K562 (cell line): ENCODE measurements around the gene ATP5F1A. TPM values are rescaled to one million over a fixed set of nuclear protein-coding genes. Genes with fewer than 3 reads are reported as not detected.

Experiments used
- BCL6 ChIP-seq: fragments of 250-450 bp; sonication (Bioruptor Pico); IDR thresholded peaks from 2 replicates; pipeline ENCODE4 v1.4.0; 2020
- CBX2 ChIP-seq: fragments of 200-600 bp; sonication (generic); IDR thresholded peaks from one replicate; pipeline ENCODE4 v1.6.1; 2012; ENCODE audit warnings: mild to moderate bottlenecking, low read length, inconsistent platforms; ENCODE audit not compliant: insufficient read depth, poor library complexity, severe bottlenecking
- CBX8 ChIP-seq: fragments of 200-600 bp; sonication (generic); IDR thresholded peaks from 2 replicates; pipeline ENCODE4 v1.6.1; 2012; ENCODE audit warnings: borderline replicate concordance, mixed run types, low read depth, mild to moderate bottlenecking, moderate library complexity, mixed read lengths, low read length, control low read depth, inconsistent platforms; ENCODE audit not compliant: poor library complexity, severe bottlenecking; ENCODE audit errors: extremely low read depth
- CXXC5 ChIP-seq: fragments of 250-450 bp; sonication (Bioruptor Pico); IDR thresholded peaks from 2 replicates; pipeline ENCODE4 v1.8.0; 2022; ENCODE audit warnings: inconsistent platforms, mild to moderate bottlenecking, moderate library complexity
- GATA2 ChIP-seq: sonication (generic); formaldehyde crosslinking; IDR thresholded peaks from 2 replicates; pipeline ENCODE4 v1.4.0; 2020; ENCODE audit warnings: mild to moderate bottlenecking, missing genetic modification reagents
- HMG20B ChIP-seq: fragments of 250-450 bp; sonication (Bioruptor Pico); IDR thresholded peaks from 2 replicates; pipeline ENCODE4 v1.5.0; 2021; ENCODE audit warnings: mild to moderate bottlenecking
- HNRNPK ChIP-seq: fragments of 200-400 bp; formaldehyde crosslinking; IDR thresholded peaks from one replicate; pipeline ENCODE4 v1.6.1; 2018; ENCODE audit warnings: mild to moderate bottlenecking, low read depth, low read length; ENCODE audit not compliant: poor library complexity, severe bottlenecking
- JUND ChIP-seq, 2 experiments: IDR thresholded peaks; 2 replicates in 1 of 2; 3 replicates in 1 of 2; pipeline ENCODE4 v1.6.1; 2011; ENCODE audit warnings: borderline replicate concordance in 2 of 2, low read depth in 2 of 2, low read length in 2 of 2, improper control_type of control experiment in 1 of 2, missing biosample characterization in 1 of 2, missing genetic modification characterization in 1 of 2, missing genetic modification reagents in 1 of 2
- MYBL2 ChIP-seq, 2 experiments: fragments of 450-650 bp in 1 of 2; sonication (generic) in 1 of 2; formaldehyde crosslinking in 1 of 2; IDR thresholded peaks; 2 replicates each; pipeline versions ENCODE4 v1.6.1 to v1.8.1; 2017 to 2022; ENCODE audit warnings: borderline replicate concordance in 1 of 2, inconsistent platforms in 1 of 2, low read depth in 1 of 2, mild to moderate bottlenecking in 1 of 2, missing genetic modification reagents in 1 of 2, moderate library complexity in 1 of 2
- NCOA2 ChIP-seq, 2 experiments: fragments of 450-650 bp; IDR thresholded peaks; 2 replicates each; pipeline ENCODE4 v1.6.1; 2018; ENCODE audit warnings: mild to moderate bottlenecking in 2 of 2, moderate library complexity in 1 of 2; ENCODE audit not compliant: partially characterized antibody in 2 of 2
- NR0B1 ChIP-seq: fragments of 450-650 bp; IDR thresholded peaks from one replicate; pipeline ENCODE4 v1.6.1; 2018; ENCODE audit warnings: mild to moderate bottlenecking, moderate library complexity; ENCODE audit not compliant: partially characterized antibody
- NR2C1 ChIP-seq, 2 experiments: fragments of 450-650 bp; IDR thresholded peaks; 2 replicates each; pipeline ENCODE4 v1.6.1; 2017; ENCODE audit warnings: mild to moderate bottlenecking in 2 of 2, antibody characterized with exemption in 1 of 2, inconsistent platforms in 1 of 2, missing compliant biosample characterization in 1 of 2, missing genetic modification characterization in 1 of 2
- RCOR1 ChIP-seq, 2 experiments: IDR thresholded peaks; 2 replicates each; pipeline ENCODE4 v1.6.1; 2012; ENCODE audit warnings: low read depth in 2 of 2, low read length in 2 of 2, borderline replicate concordance in 1 of 2, improper control_type of control experiment in 1 of 2
- ZBTB17 ChIP-seq: fragments of 450-650 bp; formaldehyde crosslinking; IDR thresholded peaks from 2 replicates; pipeline ENCODE4 v1.4.0; 2020; ENCODE audit warnings: mild to moderate bottlenecking
- ZNF146 ChIP-seq: IDR thresholded peaks from one replicate; pipeline ENCODE4 v1.6.1; 2018; ENCODE audit warnings: missing compliant biosample characterization; ENCODE audit not compliant: unreplicated experiment
- ZNF274 ChIP-seq: IDR thresholded peaks from 2 replicates; pipeline ENCODE4 v1.6.1; 2011; ENCODE audit warnings: low read depth, mild to moderate bottlenecking, low read length, moderate library complexity, borderline replicate concordance
- ZNF586 ChIP-seq: fragments of 450-650 bp; formaldehyde crosslinking; conservative IDR thresholded peaks from 2 replicates; pipeline ENCODE4 v1.4.0; 2020; ENCODE audit warnings: mild to moderate bottlenecking, moderate library complexity
- polyA plus RNA-seq, 8 experiments: library from polyadenylated mRNA; depleted of rRNA in 4 of 8; stranded (reverse) in 5 of 8; unstranded in 3 of 8; fragments of >200 nt; fragmentation: Nextera tagmentation in 2 of 8; fragmentation: Illumina TruSeq in 1 of 8; extraction: Ambion mirVana in 2 of 8; extraction: Trizol in 1 of 8; gene quantifications; 2 replicates each; pipeline versions ENCODE4 v1.2.1 to v1.2.3, GENCODE V29; 2011 to 2014; ENCODE audit warnings: inconsistent platforms in 1 of 8, missing spikeins in 1 of 8
- total RNA-seq, 7 experiments: library from RNA; depleted of rRNA in 6 of 7; stranded (reverse); fragments of >200 nt in 6 of 7; fragmentation: Illumina TruSeq in 2 of 7; extraction: Trizol in 2 of 7; gene quantifications; 2 replicates each; pipeline versions ENCODE4 v1.2.1 to v1.2.3, GENCODE V29; 2011 to 2021; ENCODE audit warnings: low replicate concordance in 1 of 7

Gene ATP5F1A
- total and polyA plus RNA-seq, 9 of the 15 experiments (the other 6 are each of a cell fraction or from before 2014, with no cell fraction given): 377 to 762 (median 490) TPM

- TF ChIP-seq NR0B1 (no peak), NR2C1 (IDR thresholded peaks at IDR 0.05) (peak; percentile 95), NR2C1 (tag; IDR thresholded peaks at IDR 0.05) (peak; percentile 93), ZNF146 (no peak), CXXC5 (0 out of 2 replicates have a peak, but pooled peaks have one; percentile 46), ZBTB17 (CRISPR knock-in tag) (0 out of 2 replicates have a peak, but pooled peaks have one; percentile 28), HNRNPK (no peak), RCOR1 (IDR thresholded peaks at IDR 0.05; ENCODE audit: borderline replicate concordance in 1 of 2, low read depth in 2 of 2, low read length in 2 of 2) (no peak), HMG20B (CRISPR knock-in tag) (no peak), JUND (IDR thresholded peaks at IDR 0.05; ENCODE audit: borderline replicate concordance, low read depth, low read length) (no peak), JUND (tag; IDR thresholded peaks at IDR 0.05; ENCODE audit: borderline replicate concordance, low read depth, low read length) (no peak), ZNF274 (no peak), BCL6 (CRISPR knock-in tag) (no peak), CBX2 (no peak), MYBL2 (IDR thresholded peaks at IDR 0.05; ENCODE audit: low read depth) (no peak), MYBL2 (CRISPR knock-in tag; IDR thresholded peaks at IDR 0.05; ENCODE audit: borderline replicate concordance) (no peak), ZNF586 (no peak), CBX8 (no peak), GATA2 (CRISPR knock-in tag) (no peak), NCOA2 (IDR thresholded peaks at IDR 0.05; ENCODE audit: partially characterized antibody in 2 of 2) (no peak)
These were observed at the start of gene ATP5F1A (continued) for GRCh38 chr18:46097801-46098615.
